Heart left ventricle (tissue), 13 donors: ENCODE measurements around the gene CCDC47.
"Not testable (repeated sequence)": the region's sequence is repeated elsewhere in the genome, so short reads cannot be mapped to it uniquely, and the experiment has no call there.

Experiments
- POLR2A ChIP-seq, 2 donors: fragments of 450-650 bp; IDR thresholded peaks; one replicate each; pipeline ENCODE4 v1.6.1; 2017; ENCODE audit warnings: antibody characterized with exemption in 2 of 2, mild to moderate bottlenecking in 2 of 2, moderate library complexity in 2 of 2
- TF ChIP-seq, protein P1 (sequence below), 12 donors: fragments of 200-600 bp; sonication (generic) in 4 of 12; IDR thresholded peaks; one replicate each; pipeline versions ENCODE4 v1.5.0 to v1.8.0; 2018 to 2022; ENCODE audit warnings: antibody characterized with exemption in 12 of 12, mild to moderate bottlenecking in 5 of 12
- donor health status: ischemic (EF 13 %, LVEDD 7.1; RV severe dilation, severe dysfunction).
- donor health status: DM: no; HTN: yes; CAD: no.
- donor health status: DM: no; HTN: no; CAD: no.
- donor health status: ischemic (EF 25% LVEDD 6.9; RV normal size, moderate dysfunction).
- donor health status: ischemic (EF 25% LVEDD 5.7; RV mildly dilated, moderate dysfunction).
- donor health status: ischemic (EF 35%, LVEDD 5.7; RV mildly dilated, moderate dysfunction).
- donor health status: nonischemic (EF 11% LVEDD 7.7; RV severe dilation, severe dysfunction).
- donor health status: DM: yes; HTN: yes; CAD: no.
- donor health status: PGD.
- donor health status: ischemic (EF 29% LVEDD 5.4; RV normal size, mild dysfunction).
- donor health status: nonischemic (EF 23%, LVEDD 6.1; RV moderate dilation, normal function).

DNA sequence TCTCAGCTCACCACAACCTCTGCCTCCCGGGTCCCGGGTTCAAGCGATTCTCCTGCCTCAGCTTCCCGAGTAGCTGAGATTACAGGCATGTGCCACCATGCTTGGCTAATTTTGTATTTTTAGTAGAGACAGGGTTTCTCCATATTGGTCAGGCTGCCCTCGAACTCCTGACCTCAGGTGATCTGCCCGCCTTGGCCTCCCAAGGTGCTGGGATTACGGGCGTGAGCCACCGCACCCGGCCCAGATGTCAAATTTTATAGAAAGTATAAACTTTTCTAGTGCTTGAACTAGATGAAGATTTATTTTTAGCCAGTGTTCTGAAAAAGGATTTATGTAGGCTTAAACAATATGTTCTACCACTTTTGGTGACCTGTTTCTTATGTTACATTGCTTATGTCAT, 23.0 kb upstream of the CCDC47 start:
- TF ChIP-seq, protein P1, sequence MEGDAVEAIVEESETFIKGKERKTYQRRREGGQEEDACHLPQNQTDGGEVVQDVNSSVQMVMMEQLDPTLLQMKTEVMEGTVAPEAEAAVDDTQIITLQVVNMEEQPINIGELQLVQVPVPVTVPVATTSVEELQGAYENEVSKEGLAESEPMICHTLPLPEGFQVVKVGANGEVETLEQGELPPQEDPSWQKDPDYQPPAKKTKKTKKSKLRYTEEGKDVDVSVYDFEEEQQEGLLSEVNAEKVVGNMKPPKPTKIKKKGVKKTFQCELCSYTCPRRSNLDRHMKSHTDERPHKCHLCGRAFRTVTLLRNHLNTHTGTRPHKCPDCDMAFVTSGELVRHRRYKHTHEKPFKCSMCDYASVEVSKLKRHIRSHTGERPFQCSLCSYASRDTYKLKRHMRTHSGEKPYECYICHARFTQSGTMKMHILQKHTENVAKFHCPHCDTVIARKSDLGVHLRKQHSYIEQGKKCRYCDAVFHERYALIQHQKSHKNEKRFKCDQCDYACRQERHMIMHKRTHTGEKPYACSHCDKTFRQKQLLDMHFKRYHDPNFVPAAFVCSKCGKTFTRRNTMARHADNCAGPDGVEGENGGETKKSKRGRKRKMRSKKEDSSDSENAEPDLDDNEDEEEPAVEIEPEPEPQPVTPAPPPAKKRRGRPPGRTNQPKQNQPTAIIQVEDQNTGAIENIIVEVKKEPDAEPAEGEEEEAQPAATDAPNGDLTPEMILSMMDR (IDR thresholded peaks at IDR 0.05): not testable (repeated sequence)
- TF ChIP-seq POLR2A (IDR thresholded peaks at IDR 0.05): not testable (repeated sequence)
